ENCODE results near the gene CDK9.
"Not testable (repeated sequence)": the region's sequence is repeated elsewhere in the genome, so short reads cannot be mapped to it uniquely, and the experiment has no call there.

The CDK9 gene

GRCh38 chr9:127780126-127780885 is 5.5 kb upstream of the CDK9 start:
- no peak for TF ChIP-seq CTCF (IDR thresholded peaks at IDR 0.05; ENCODE audit: low read depth, low read length, missing control alignments)
- no peak for DNase-seq (ENCODE audit: low read depth)
- H3K4me3 ChIP-seq (ENCODE audit: low read depth, low read length) = no peak overlapping the region

GRCh38 chr9:127780909-127781308 is 4.9 kb upstream of the CDK9 start:
- not testable (repeated sequence) for H3K4me3 ChIP-seq (ENCODE audit: low read depth, low read length); DNase-seq (ENCODE audit: low read depth)

- DNase-seq (ENCODE audit: low read depth) = no peak
- H3K4me3 ChIP-seq (ENCODE audit: low read depth, low read length) = no peak overlapping the region
- no peak for TF ChIP-seq CTCF (IDR thresholded peaks at IDR 0.05; ENCODE audit: low read depth, low read length, missing control alignments)
These were observed 4.0 kb upstream of the CDK9 start for GRCh38 chr9:127781806-127782205.

GRCh38 chr9:127783111-127784008 is 2.5 kb upstream of the CDK9 start:
- no peak overlapping the region for H3K4me3 ChIP-seq (ENCODE audit: low read depth, low read length)
- no peak for TF ChIP-seq CTCF (IDR thresholded peaks at IDR 0.05; ENCODE audit: low read depth, low read length, missing control alignments)
- no peak for DNase-seq (ENCODE audit: low read depth)

GRCh38 chr9:127785023-127785932 is 556 bp upstream of the CDK9 start:
- no peak for DNase-seq (ENCODE audit: low read depth)
- H3K4me3 ChIP-seq (ENCODE audit: low read depth, low read length) = peak overlapping the region; percentile 58
- TF ChIP-seq CTCF (IDR thresholded peaks at IDR 0.05; ENCODE audit: low read depth, low read length, missing control alignments) = peak; percentile 82

- TF ChIP-seq CTCF (IDR thresholded peaks at IDR 0.05; ENCODE audit: low read depth, low read length, missing control alignments) = peak; percentile 38
- H3K4me3 ChIP-seq (ENCODE audit: low read depth, low read length) = peak overlapping the region; percentile 90
- DNase-seq (ENCODE audit: low read depth) = no peak
These were observed 905 bp downstream of the CDK9 start for GRCh38 chr9:127786773-127787104.

Measured in GM12864 (cell line).